ENCODE measurements around the gene FHOD3.

- TF ChIP-seq CTCF (conservative IDR thresholded peaks at IDR 0.05; ENCODE audit: low read depth, low read length) (no peak), EZH2phosphoT487 (IDR thresholded peaks at IDR 0.05; ENCODE audit: borderline replicate concordance, low read length) (no peak), EZH2 (IDR thresholded peaks at IDR 0.05; ENCODE audit: low read length, unreplicated experiment) (no peak)
Observed at GRCh38 chr18:36441426-36442240, 144.1 kb downstream of the FHOD3 start.
